ENCODE results near the gene MCM3AP.

DNA sequence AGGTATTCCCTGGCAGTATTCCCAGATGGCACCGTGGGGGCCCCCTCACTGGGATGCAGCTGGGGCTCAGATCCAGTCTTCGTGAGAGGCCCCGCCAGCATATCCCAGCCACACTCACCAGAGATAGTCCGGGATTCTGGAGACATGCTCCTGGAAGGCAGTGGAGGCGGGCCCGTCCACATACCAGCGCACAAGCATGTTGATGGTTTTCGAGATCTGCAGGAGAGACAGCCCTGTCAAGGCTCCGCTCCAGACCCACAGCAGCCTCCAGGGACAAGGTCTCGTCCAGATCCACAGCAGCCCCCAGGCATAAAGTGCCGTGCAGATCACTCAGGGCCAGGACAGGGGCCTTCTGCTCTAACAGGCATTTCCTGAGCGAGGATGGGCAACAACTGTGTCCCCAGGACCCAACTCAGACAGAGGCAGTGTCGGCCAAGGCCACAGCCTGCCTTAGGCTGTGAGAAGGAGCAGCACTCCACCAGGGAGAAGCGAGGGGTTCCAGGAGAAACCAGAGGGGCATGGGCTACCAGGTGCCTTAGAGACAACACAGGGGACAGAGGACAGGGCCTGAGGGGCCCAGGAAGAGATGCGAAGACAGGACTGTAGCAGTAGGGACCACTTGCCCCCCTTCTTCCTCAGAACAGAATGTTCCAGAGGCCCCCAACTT lies 71.7 kb downstream of the MCM3AP start:
- TF ChIP-seq CTCF (IDR thresholded peaks at IDR 0.05; ENCODE audit: borderline replicate concordance, extremely low read depth, low read length, poor library complexity, severe bottlenecking) (no peak), EZH2 (IDR thresholded peaks at IDR 0.05; ENCODE audit: borderline replicate concordance, low read depth, low read length, severe bottlenecking) (no peak)
